ENCODE results near the gene BCL2L13. TPM values are rescaled to one million over a fixed set of nuclear protein-coding genes. Genes with fewer than 3 reads are reported as not detected.

The BCL2L13 gene
- total RNA-seq, 1 experiment from 2014 or later, result 56.9 TPM

DNA sequence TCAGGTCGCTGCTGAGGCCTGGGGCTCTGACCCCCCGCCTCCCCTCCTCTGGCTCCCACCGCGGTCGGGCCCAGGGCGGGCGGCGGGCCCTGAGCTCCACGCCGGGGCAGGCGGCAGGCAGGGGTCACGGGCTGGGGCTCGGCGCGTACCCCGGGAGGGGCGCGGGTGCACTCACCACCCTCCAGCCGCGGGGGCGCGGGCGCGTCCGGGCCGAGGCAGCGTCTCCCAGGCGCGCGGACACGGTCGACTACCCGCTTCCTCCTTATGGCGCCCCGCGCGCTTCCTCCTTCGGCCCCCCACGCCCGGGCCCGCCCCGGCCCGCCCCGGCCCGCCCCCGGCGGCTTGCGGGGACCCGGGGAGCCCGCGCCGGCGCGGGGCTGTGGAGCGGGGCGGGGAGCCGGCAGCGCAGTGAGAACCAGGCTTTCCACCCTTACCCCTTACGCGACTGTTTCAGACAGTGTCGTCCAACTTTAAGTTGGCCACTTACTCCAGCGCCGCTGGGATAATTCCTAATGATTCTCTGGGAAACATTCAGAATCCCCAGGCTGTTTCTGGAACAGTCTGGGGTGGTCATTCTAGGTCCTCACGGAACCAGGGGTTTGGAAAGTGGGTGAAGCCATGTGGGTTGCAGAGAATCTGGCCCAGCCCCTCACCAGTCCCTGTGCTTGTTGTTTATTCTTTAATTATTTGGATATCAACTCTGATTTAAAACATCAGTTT lies 135.8 kb downstream of the BCL2L13 start, which contains the start of gene BID:
BID (minus strand) TSS at position 264 of the 720 bp plus-strand sequence. CDS start 24,353 bp downstream, outside the sequence.
- Histone ChIP-seq H3K27ac (ENCODE audit: low read length) (peak within 1 kb of the TSS; percentile 73), H3K9me3 (ENCODE audit: low read length) (no peaks in the 10 kb centered on the region), H3K4me3 (ENCODE audit: low read length) (peak within 1 kb of the TSS; percentile 79), H2AFZ (ENCODE audit: low read length) (0 out of 2 replicates have a peak within 1 kb of the TSS, but pooled peaks have one; percentile 85), H3K36me3 (ENCODE audit: insufficient read depth, low read length) (no peaks in the 10 kb centered on the region), H3K27me3 (ENCODE audit: low read length) (no peaks in the 10 kb centered on the region), H3K4me1 (ENCODE audit: low read length) (peaks cover 45% of the 10 kb centered on the region), H3K9me2 (replicated peaks; ENCODE audit: insufficient read depth, low read length) (no peaks in the 10 kb centered on the region), H3K9ac (ENCODE audit: low read length) (peak within 1 kb of the TSS; percentile 92), H3K4me2 (ENCODE audit: low read depth, low read length, poor library complexity, severe bottlenecking) (peak within 1 kb of the TSS; percentile 80), H4K20me1 (ENCODE audit: insufficient read depth, low read depth, low read length) (peaks cover 20% of the 10 kb centered on the region), H3K79me2 (ENCODE audit: low read length) (peaks cover 69% of the 10 kb centered on the region)
- peak; percentile 88 for DNase-seq

GRCh38 chr22:17774926-17775685 lies 136.5 kb downstream of the BCL2L13 start:
- DNase-seq, result no peak
- Histone ChIP-seq H3K9me3 (ENCODE audit: low read length) (no peaks in the 10 kb centered on the region), H3K4me2 (ENCODE audit: low read depth, low read length, poor library complexity, severe bottlenecking) (peak overlapping the region; percentile 80)

DNA sequence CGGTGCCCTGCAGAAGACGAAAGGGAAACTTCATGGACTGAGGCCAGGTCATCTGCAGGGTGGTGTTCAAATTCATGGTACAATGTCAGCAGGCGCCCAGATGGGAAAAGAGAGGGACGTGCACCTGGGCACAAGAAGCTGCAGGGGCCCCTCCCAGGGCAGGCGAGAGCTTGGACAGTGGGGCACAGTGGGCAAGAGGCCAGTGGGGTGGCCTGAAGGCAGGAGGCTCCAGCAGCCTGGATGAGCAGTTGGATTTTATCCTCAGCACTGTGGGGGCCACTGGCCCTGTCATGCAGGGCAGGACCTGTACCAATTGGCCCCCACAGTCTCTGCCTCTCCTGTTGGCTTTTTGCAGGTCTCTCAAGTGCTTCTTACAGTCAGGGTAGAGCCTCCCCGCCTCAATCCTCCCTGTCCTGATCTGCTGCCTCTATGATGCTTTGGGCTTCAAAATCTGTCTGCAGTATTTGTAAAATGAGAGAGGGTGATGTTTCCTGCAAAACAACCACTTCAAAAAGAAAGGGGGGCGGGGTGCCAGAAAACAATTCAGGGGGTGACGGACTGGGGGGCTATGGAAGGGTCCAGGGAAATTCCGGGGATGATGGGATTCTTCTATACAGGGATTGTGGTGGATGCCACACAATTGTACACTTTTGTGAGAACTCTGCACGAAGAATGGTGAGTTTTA lies 137.4 kb downstream of the BCL2L13 start:
- Histone ChIP-seq H3K4me1 (ENCODE audit: low read length) (peaks cover 48% of the 10 kb centered on the region), H3K4me3 (ENCODE audit: low read length) (no peak overlapping the region), H3K27ac (ENCODE audit: low read length) (no peak overlapping the region), H3K36me3 (ENCODE audit: insufficient read depth, low read length) (no peaks in the 10 kb centered on the region), H3K9ac (ENCODE audit: low read length) (0 out of 2 replicates have a peak overlapping the region, but pooled peaks have one; percentile 87), H3K9me2 (replicated peaks; ENCODE audit: insufficient read depth, low read length) (no peaks in the 10 kb centered on the region), H3K27me3 (ENCODE audit: low read length) (no peaks in the 10 kb centered on the region), H3K4me2 (ENCODE audit: low read depth, low read length, poor library complexity, severe bottlenecking) (no peak overlapping the region), H3K79me2 (ENCODE audit: low read length) (peaks cover 54% of the 10 kb centered on the region), H3K9me3 (ENCODE audit: low read length) (no peaks in the 10 kb centered on the region), H4K20me1 (ENCODE audit: insufficient read depth, low read depth, low read length) (peaks cover 17% of the 10 kb centered on the region), H2AFZ (ENCODE audit: low read length) (no peak overlapping the region; the same call in 1 of the 2 replicates)
- no peak for DNase-seq

More at GRCh38 chr22:17774926-17775685, 136.5 kb downstream of the BCL2L13 start:
- Histone ChIP-seq H3K4me1 (ENCODE audit: low read length) (peaks cover 45% of the 10 kb centered on the region), H4K20me1 (ENCODE audit: insufficient read depth, low read depth, low read length) (peaks cover 18% of the 10 kb centered on the region), H3K9me2 (replicated peaks; ENCODE audit: insufficient read depth, low read length) (no peaks in the 10 kb centered on the region), H3K27me3 (ENCODE audit: low read length) (no peaks in the 10 kb centered on the region), H3K9ac (ENCODE audit: low read length) (peak overlapping the region; percentile 92), H3K79me2 (ENCODE audit: low read length) (peaks cover 62% of the 10 kb centered on the region), H3K27ac (ENCODE audit: low read length) (peak overlapping the region; percentile 73), H3K4me3 (ENCODE audit: low read length) (peak overlapping the region; percentile 79), H3K36me3 (ENCODE audit: insufficient read depth, low read length) (no peaks in the 10 kb centered on the region), H2AFZ (ENCODE audit: low read length) (no peak overlapping the region)

DNA sequence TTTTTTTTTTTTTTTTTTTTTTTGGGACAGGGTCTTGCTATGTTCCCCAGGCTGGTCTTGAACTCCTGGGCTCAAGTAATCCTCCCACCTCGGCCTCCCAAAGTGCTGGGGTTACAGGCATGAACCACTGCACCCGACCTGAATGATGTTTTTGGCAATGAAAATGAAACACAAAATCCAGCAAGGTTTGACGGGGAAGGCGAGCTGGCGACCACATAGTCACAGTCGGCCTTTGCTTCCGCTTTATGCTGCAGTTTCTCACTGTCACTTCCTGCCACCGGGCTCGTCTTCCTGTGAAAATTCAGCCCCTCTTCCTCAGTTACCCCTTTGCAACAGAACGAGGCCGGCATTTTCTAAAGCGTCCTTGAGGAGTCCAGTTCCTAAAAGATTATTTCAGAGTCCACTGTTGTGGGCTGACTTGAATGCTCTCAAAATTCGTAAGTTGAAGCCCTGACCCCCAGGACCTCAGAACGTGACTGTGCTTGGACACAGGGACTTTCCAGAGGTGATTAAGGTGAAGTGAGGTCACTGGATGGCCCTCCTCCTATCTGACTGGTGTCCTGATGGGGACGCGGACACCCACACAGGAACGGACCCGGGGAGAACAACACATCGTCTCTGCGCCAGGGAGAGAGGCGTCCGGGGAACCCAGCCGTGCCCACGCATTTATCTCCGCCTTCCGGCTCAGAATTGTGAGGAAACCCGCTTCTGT lies 138.6 kb downstream of the BCL2L13 start:
- peak overlapping the region; percentile 59 for H2AFZ ChIP-seq (ENCODE audit: low read length)
- peak; percentile 89 for DNase-seq
- peak overlapping the region; percentile 85 for H3K4me2 ChIP-seq (ENCODE audit: low read depth, low read length, poor library complexity, severe bottlenecking)

DNA sequence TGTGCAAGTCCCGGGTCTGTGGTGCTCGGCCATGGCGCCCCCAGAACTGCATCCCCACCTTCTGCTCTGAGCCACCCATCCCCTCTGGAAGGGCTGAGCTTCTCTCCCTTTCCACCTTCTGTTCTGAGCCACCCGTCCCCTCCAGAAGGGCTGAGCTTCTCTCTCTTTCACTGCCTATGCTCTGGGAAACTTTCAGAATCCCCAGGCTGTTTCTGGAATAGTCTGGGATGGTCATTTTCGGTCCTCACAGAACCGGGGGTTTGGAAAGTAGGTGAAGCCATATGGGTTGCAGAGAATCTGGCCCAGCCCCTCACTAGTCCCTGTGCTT lies 139.1 kb downstream of the BCL2L13 start:
- Histone ChIP-seq H3K4me2 (ENCODE audit: low read depth, low read length, poor library complexity, severe bottlenecking) (peak overlapping the region; percentile 85), H3K4me1 (ENCODE audit: low read length) (peaks cover 45% of the 10 kb centered on the region), H3K4me3 (ENCODE audit: low read length) (peak overlapping the region; percentile 85)

More for the DNA sequence above, 138.6 kb downstream of the BCL2L13 start:
- Histone ChIP-seq H3K9me3 (ENCODE audit: low read length) (no peaks in the 10 kb centered on the region), H4K20me1 (ENCODE audit: insufficient read depth, low read depth, low read length) (peaks cover 7% of the 10 kb centered on the region; the same call in 1 of the 2 replicates), H3K4me1 (ENCODE audit: low read length) (peaks cover 50% of the 10 kb centered on the region), H3K27me3 (ENCODE audit: low read length) (no peaks in the 10 kb centered on the region), H3K9me2 (replicated peaks; ENCODE audit: insufficient read depth, low read length) (no peaks in the 10 kb centered on the region), H3K27ac (ENCODE audit: low read length) (peak overlapping the region; percentile 81), H3K36me3 (ENCODE audit: insufficient read depth, low read length) (no peaks in the 10 kb centered on the region), H3K79me2 (ENCODE audit: low read length) (peaks cover 41% of the 10 kb centered on the region), H3K4me3 (ENCODE audit: low read length) (peak overlapping the region; percentile 85), H3K9ac (ENCODE audit: low read length) (peak overlapping the region; percentile 87)

GRCh38 chr22:17778412-17778976 lies 139.9 kb downstream of the BCL2L13 start:
- H3K9ac ChIP-seq (ENCODE audit: low read length), result peak overlapping the region; percentile 87
- peaks cover 28% of the 10 kb centered on the region for H3K79me2 ChIP-seq (ENCODE audit: low read length)
- H3K27ac ChIP-seq (ENCODE audit: low read length), result no peak overlapping the region
- H3K4me2 ChIP-seq (ENCODE audit: low read depth, low read length, poor library complexity, severe bottlenecking), result peak overlapping the region; percentile 85
- H4K20me1 ChIP-seq (ENCODE audit: insufficient read depth, low read depth, low read length), result no peaks in the 10 kb centered on the region
- no peak overlapping the region for H2AFZ ChIP-seq (ENCODE audit: low read length)
- no peaks in the 10 kb centered on the region for H3K9me3 ChIP-seq (ENCODE audit: low read length)
- peaks cover 40% of the 10 kb centered on the region for H3K4me1 ChIP-seq (ENCODE audit: low read length)
- no peak for DNase-seq
- H3K4me3 ChIP-seq (ENCODE audit: low read length), result peak overlapping the region; percentile 85
- no peaks in the 10 kb centered on the region for H3K36me3 ChIP-seq (ENCODE audit: insufficient read depth, low read length)
- no peaks in the 10 kb centered on the region for H3K9me2 ChIP-seq (replicated peaks; ENCODE audit: insufficient read depth, low read length)
- H3K27me3 ChIP-seq (ENCODE audit: low read length), result no peaks in the 10 kb centered on the region

More for the DNA sequence above, 139.1 kb downstream of the BCL2L13 start:
- H4K20me1 ChIP-seq (ENCODE audit: insufficient read depth, low read depth, low read length), result 0 out of 2 replicates have a peak, but pooled peaks cover 2% of the 10 kb centered on the region
- H3K9me2 ChIP-seq (replicated peaks; ENCODE audit: insufficient read depth, low read length), result no peaks in the 10 kb centered on the region
- peak overlapping the region; percentile 87 for H3K9ac ChIP-seq (ENCODE audit: low read length)
- no peak for DNase-seq
- H2AFZ ChIP-seq (ENCODE audit: low read length), result peak overlapping the region; percentile 59; the same call in 1 of the 2 replicates
- peaks cover 36% of the 10 kb centered on the region for H3K79me2 ChIP-seq (ENCODE audit: low read length)
- peak overlapping the region; percentile 81 for H3K27ac ChIP-seq (ENCODE audit: low read length)
- no peaks in the 10 kb centered on the region for H3K27me3 ChIP-seq (ENCODE audit: low read length)
- no peaks in the 10 kb centered on the region for H3K9me3 ChIP-seq (ENCODE audit: low read length)
- no peaks in the 10 kb centered on the region for H3K36me3 ChIP-seq (ENCODE audit: insufficient read depth, low read length)

DNA sequence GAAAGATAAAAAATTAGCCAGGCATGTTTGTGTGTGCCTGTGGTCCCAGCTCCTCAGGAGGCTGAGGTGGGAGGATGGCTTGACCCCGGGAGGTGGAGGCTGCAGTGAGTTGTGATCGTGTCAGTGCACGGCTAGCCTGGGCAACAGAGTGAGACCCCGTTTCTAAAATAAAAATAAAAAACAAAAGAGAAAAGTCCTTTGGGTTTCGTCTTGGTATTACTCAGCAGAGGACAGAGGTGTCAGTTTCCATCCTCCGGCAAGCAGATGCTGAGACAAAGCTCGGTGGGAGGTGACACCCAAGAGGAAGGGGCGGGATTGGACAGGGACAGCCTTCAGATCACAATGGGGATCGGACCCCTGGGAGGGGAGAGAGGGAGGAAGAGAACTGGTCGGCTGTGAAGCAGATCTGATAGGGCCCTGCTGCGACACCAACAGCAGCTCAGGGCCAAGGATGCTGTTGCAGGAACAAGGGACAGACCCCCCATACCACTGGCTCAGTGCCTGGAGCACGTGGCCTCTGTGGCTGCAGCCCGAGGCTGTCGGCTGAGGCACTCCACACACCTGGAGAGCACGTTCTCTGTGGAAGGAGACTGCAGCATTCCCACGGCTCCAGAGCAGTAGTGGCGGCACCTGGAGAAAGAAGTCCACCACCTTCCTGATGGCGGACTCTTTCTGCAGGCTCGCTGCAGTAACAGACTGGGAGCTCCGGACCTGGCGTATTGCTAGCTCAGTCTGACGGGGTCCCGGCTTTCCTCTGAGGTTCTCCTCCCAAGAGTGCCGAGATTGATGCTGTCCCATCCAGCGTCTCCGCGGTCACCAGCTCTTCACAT lies 140.9 kb downstream of the BCL2L13 start:
- H3K9me2 ChIP-seq (replicated peaks; ENCODE audit: insufficient read depth, low read length), result no peaks in the 10 kb centered on the region
- no peak overlapping the region for H3K4me2 ChIP-seq (ENCODE audit: low read depth, low read length, poor library complexity, severe bottlenecking)
- H2AFZ ChIP-seq (ENCODE audit: low read length), result no peak overlapping the region
- no peaks in the 10 kb centered on the region for H3K36me3 ChIP-seq (ENCODE audit: insufficient read depth, low read length)
- H4K20me1 ChIP-seq (ENCODE audit: insufficient read depth, low read depth, low read length), result no peaks in the 10 kb centered on the region
- no peak overlapping the region for H3K4me3 ChIP-seq (ENCODE audit: low read length)
- no peak overlapping the region for H3K27ac ChIP-seq (ENCODE audit: low read length)
- no peak overlapping the region for H3K9ac ChIP-seq (ENCODE audit: low read length)
- peaks cover 40% of the 10 kb centered on the region for H3K4me1 ChIP-seq (ENCODE audit: low read length)
- peaks cover 22% of the 10 kb centered on the region for H3K79me2 ChIP-seq (ENCODE audit: low read length)
- DNase-seq, result no peak
- no peaks in the 10 kb centered on the region for H3K9me3 ChIP-seq (ENCODE audit: low read length)
- H3K27me3 ChIP-seq (ENCODE audit: low read length), result no peaks in the 10 kb centered on the region

Measured in Karpas-422 (cell line).